Measurements from ENCODE around the gene NUDCD3.

Gene NUDCD3

DNA sequence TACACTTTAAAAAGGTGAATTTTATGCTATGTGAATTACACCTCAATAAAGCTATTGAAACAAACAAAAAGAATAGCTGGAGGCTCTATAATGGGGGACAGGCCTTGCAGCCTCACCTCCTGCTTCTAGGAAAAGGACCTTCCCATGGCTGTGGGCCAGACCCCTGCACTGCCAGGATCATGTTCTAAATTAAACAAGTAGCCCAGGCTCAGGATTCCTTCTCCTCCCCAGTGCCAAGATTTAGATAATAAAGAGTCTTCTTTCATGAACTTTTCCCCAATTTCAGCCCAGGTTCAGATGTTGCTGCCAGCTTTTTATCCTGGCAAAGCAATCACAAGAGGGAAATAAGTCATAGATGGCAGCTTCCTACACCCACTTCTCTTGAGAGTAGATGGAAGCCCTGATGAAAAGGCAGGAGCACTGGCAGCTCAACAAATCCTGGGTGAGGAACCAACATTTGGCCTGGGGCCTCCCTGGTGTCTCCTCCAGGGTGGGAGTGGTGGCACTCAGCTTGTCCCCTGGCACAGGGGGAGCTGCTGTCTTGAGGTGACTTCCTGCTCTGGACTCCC lies 142.8 kb downstream of the NUDCD3 start:
- peak; percentile 31 for DNase-seq

- DNase-seq: no peak
Measured at GRCh38 chr7:44346063-44346462, 144.4 kb downstream of the NUDCD3 start.

DNA sequence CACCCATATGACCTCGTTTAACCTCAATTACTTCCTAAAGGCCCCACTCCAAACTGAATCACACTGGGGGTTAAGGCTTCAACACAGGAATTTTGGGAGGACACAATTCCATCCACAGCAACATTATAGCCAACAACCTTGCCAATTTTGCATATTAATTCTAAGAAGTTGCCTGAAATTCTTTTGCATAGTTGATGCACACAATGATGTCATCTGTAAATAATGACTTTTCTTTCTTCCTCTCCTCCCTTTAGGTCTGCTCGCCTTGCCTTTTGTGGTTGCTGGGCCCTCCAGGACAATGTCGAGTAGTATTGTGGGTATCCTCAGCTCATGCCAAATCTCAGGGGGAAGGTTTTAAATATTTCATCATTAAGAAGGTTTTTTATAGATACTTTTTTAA lies 149.1 kb downstream of the NUDCD3 start:
- DNase-seq: no peak

DNA sequence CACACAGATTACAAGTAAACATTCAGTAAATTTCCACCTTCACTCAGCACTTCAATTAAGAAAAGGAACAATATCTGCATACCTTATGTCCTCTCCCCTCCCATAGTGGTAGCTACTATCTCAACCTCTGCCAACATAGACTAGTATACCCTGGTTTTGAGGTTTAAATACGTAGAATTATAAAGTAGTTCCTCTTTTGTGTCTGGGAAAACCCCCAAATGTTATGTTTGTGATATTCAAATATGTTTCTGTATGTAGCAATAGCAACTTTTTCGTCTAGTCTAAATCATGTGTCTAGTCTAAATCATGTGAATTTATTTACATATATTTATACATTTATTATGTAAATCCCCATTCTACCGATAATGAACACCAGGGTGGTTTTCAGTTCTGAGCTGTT lies 151.9 kb downstream of the NUDCD3 start:
- no peak for DNase-seq

DNA sequence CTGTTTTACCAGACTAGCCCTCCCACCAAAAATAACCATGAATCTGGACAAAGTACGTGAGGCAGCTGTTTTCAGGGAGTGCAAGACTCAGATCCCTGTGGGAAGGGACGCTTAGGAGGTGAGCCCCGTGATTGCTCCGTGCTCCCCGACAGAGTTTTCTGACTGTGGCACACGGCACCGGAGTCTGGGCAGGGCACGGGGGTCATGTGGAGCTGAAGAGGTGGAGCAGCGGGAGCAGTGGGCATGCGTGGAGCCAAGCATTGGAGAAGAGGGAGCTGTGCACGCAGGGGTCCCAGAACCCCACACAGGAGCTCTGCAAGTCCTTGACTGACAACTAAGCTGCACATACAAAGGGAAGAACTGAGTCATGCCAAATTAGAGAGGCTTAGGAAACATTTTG lies 154.0 kb downstream of the NUDCD3 start:
- no peak for DNase-seq

GRCh38 chr7:44335184-44335583 lies 155.3 kb downstream of the NUDCD3 start:
- no peak for DNase-seq

DNA sequence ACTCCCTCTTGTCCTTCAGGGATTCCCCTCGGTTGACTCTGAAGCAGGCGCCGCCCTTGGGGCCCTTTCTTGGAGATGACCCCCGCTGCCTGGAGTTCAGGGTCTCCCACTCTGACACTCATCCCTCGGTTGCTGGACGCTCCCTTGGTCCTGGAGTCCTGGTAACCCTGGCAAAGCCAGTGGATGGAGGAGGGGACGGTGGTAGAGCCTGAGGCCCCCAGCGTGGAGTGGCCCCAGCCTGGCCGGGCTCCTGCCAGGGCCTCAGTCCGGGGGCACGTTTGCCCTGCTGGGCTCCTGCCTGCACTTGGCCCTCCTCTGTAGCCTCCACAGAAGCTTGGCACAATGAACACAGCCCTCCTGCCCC lies 155.7 kb downstream of the NUDCD3 start:
- DNase-seq: no peak

GRCh38 chr7:44333911-44334733 lies 156.3 kb downstream of the NUDCD3 start:
- no peak for DNase-seq

DNA sequence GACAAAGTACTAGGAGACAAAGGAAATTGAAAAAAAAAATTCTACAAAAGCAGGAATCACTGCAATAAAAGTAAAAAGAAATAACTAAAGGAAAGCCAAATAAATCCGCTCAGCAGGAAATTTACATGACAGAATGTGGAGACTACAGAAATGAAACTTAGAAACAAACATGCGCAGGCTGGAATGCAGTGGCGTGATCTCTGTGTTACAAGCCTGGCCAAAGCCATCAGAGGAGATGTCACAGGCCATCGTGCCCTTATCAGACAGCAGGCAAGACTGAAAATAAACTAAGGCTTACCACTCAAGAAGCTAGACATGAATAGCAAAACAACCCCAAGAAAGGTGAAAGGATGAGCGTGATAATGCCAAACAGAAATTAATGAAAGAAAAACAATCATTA lies 158.8 kb downstream of the NUDCD3 start:
- no peak for DNase-seq

- DNase-seq: no peak
Measured at GRCh38 chr7:44330331-44330730, 160.1 kb downstream of the NUDCD3 start.

- DNase-seq: no peak
Measured at GRCh38 chr7:44329888-44330287, 160.6 kb downstream of the NUDCD3 start.

Measured in NCI-H446 treated with DMSO at 0.1 percent for 48 hours (cell line).